Fibroblast of villous mesenchyme (primary cell): ENCODE data around the gene ANKRD35. TPM values are rescaled to one million over a fixed set of nuclear protein-coding genes. Genes with fewer than 3 reads are reported as not detected.
A peak's percentile ranks its signal among the peaks of the same experiment; 100 is the strongest.
"Not testable (repeated sequence)": the region's sequence is repeated elsewhere in the genome, so short reads cannot be mapped to it uniquely, and the experiment has no call there.

Source experiments
- DNase-seq: peaks from one replicate; pipeline ENCODE4 v3.0.0-alpha.2; 2010; ENCODE audit warnings: low read depth
- H3K4me3 ChIP-seq: 2 replicates; pipeline ENCODE4 v1.5.1; 2011; ENCODE audit warnings: low read depth, mild to moderate bottlenecking, low read length
- CTCF ChIP-seq: IDR thresholded peaks from 2 replicates; pipeline ENCODE4 v1.5.1; 2012; ENCODE audit warnings: low read depth, mild to moderate bottlenecking, low read length; ENCODE audit not compliant: insufficient read depth
- total RNA-seq: library from RNA; depleted of rRNA; stranded (reverse); fragments of >200 nt; gene quantifications from 2 replicates; pipeline ENCODE4 v1.2.3, GENCODE V29; 2012

Gene ANKRD35
- 1.3 TPM in 2 replicates for total RNA-seq

DNA sequence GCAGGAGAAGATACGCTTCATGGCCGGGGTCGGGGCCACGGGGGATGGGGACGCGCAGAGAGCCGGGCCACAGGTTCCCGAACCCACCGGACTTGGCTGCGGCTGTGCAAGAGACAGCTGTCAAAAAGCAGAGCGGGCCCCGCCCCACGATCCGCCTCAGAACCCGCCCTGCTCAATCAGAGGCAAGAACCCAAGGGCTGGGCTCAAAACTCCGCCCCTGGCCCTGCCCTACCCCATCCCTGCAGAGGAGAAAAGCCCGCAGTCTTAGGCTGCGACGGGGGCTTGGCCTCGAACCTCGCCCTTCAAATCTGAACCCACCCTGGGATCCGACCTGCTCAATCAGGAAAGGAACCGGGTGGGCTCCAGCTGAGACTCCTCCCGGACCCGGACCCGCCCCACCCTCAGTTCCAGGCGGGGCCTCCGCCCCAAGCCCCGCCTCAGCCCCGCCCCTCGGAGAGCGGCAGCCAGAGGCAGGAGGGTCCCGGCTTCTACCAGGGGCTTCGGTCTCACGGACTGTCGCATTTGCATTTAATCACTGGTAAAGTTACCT, at the start of gene ANKRD35:
Gene ANKRD35, minus strand, starts transcription at position 129 of the 550 bp plus-strand sequence. Its CDS starts 108 bp downstream, at position 21.
- peak; percentile 44 for DNase-seq
- H3K4me3 ChIP-seq, result peak within 1 kb of the TSS; percentile 82
- no peak for TF ChIP-seq CTCF

DNA sequence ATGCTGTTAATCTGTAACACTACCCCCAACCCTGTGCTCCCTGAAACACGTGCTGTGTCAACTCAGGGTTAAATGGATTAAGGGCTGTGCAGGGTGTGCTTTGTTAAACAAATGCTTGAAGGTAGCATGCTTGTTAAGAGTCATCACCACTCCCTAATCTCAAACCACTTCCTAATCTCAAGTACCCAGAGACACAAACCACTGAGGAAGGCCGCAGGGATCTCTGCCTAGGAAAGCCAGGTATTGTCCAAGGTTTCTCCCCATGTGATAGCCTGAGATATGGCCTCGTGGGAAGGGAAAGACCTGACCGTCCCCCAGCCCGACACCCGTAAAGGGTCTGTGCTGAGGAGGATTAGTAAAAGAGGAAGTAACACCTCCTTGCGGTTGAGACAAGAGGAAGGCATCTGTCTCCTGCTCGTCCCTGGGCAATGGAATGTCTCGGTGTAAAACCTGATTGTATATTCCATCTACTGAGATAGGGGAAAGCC, 46.9 kb upstream of the ANKRD35 start:
- H3K4me3 ChIP-seq, DNase-seq: not testable (repeated sequence)

GRCh38 chr1:145927916-145928643, 42.4 kb upstream of the ANKRD35 start:
- DNase-seq, result no peak
- peak overlapping the region; percentile 88 for H3K4me3 ChIP-seq
- no peak for TF ChIP-seq CTCF

- DNase-seq, result peak; percentile 99
- H3K4me3 ChIP-seq, result peak within 1 kb of the TSS; percentile 88
- peak; percentile 72 for TF ChIP-seq CTCF
Observed at GRCh38 chr1:145927063-145927886, 41.6 kb upstream of the ANKRD35 start, which contains the start of gene RBM8A. TSS of gene RBM8A (minus strand) at chr1:145927484. CDS start at chr1:145927426, 58 bp downstream.

GRCh38 chr1:145926686-145927062, 41.0 kb upstream of the ANKRD35 start:
- peak overlapping the region; percentile 88 for H3K4me3 ChIP-seq
- TF ChIP-seq CTCF, result no peak
- no peak for DNase-seq

GRCh38 chr1:145922266-145922665, 36.6 kb upstream of the ANKRD35 start:
- TF ChIP-seq CTCF, result no peak
- no peak for DNase-seq
- no peak overlapping the region for H3K4me3 ChIP-seq

- not testable (repeated sequence) for H3K4me3 ChIP-seq, DNase-seq
Observed at GRCh38 chr1:145920297-145920696, 34.6 kb upstream of the ANKRD35 start.
